RCC 7860 (cell line): ENCODE measurements around the gene SFXN4.

Experiments used
- DNase-seq: peaks from one replicate; pipeline ENCODE4 v3.0.0-alpha.2; 2015; ENCODE audit warnings: low spot score
- FAIRE-seq: peaks from 2 replicates; lab custom pipeline; 2012; peaks lifted over from hg19 to GRCh38; lab: Jason Lieb, UNC

SFXN4 gene, protein sequence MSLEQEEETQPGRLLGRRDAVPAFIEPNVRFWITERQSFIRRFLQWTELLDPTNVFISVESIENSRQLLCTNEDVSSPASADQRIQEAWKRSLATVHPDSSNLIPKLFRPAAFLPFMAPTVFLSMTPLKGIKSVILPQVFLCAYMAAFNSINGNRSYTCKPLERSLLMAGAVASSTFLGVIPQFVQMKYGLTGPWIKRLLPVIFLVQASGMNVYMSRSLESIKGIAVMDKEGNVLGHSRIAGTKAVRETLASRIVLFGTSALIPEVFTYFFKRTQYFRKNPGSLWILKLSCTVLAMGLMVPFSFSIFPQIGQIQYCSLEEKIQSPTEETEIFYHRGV

DNA sequence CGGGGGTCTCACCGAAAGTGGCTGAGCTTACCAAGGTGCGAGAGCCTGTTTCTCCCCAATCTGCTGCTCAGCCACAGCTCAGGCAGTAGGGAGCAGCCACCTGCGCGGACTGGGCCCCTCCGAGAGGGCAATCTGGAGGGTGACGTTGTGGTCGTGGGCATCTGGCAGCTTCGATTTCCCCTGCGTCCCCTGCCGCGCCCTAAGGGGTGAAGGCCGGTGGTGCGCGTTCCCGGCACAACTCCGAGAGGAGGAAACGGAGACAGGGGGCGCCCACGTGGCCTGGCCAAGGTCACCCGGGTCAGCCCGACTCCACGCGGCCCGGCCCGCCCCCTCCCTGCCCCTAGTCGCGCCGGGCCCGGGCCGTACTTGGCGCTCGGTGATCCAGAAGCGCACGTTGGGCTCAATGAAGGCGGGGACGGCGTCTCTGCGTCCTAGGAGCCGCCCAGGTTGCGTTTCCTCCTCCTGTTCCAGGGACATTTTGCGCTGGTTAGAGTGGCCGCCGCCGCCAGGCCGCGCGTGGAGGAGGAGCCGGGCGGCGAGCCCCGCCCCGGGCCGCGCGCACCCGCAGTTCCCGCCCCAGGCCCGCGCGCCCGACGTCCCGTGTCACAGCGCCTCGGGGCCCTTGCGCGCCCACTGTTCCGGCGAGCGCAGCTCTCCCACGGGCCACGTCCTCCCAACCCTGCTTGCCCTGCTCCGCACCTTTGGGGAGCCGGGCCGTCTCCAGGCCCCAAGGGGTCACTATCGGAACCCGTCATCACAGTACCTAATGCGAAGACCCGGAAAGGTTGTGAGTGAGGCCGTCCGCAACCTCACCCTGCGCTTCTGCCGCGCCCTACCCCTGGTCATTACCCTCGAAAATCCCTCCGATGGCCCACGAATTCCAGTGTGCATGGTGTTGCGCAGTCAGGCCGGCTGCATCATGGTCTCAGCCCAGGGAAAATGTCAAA, at the start of gene SFXN4:
Gene SFXN4 (minus strand): TSS at position 544 of the 947 bp plus-strand sequence. CDS start 67 bp downstream, at position 477.
- FAIRE-seq: no peak
- DNase-seq: peak; percentile 37

DNA sequence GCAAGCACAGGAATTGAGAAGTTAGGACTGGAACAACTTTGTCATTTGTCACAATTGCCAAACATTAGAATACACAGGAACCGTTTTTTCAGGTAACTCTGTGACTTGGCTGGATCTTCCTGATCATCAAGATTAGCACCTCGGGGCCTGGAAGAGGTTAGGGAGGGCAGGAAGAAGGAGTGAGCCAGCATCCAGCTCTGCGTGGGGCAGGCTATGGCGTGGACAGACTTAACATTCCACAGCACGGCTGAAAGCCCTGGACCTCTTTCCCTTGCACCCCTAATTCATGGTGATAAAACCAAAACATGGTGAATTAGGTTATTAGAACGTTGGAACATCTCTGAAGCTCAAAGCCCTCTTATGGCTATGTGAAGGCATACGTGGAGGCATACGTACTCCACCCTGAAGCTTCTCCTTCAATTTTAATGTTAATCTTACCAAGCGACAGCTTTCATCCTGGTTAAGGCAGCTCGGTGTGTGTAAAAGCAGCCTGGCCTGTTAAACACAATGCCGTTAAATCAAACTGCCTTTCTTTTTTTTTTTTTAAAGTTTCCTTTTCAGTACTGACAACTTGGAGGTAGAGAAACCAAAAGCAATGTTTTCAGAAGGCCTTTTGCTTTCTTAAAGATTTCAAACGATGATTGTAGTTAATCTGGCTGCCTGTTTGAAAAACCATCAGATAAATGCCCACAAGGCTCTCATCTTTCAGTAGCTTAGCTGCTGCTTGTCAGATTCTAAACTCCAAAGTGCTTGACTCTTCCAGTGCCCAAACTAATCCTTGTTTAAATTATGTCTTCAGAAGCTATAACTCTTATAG, 46.3 kb upstream of the SFXN4 start:
- FAIRE-seq (no peak), DNase-seq (no peak)

DNA sequence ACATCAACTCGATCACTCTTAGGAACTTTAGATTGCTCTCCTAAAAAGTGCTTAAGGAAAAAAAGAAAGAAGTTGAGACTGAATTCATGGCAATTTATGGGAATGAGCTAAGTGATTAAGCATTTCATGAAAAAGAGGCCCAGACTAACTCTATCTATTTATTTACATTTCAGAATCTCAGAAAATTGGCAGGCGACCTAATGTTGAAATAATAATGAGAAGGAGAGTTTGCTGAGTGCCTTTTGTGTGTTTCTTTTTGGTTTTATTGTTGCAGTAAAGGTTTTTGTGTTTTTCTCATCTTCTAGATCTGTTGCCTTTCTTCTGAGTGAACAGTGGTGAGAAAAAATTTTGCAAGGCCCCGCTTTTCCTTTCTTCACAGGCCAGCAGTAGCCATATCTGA, 45.7 kb upstream of the SFXN4 start:
- DNase-seq (no peak), FAIRE-seq (no peak)

DNA sequence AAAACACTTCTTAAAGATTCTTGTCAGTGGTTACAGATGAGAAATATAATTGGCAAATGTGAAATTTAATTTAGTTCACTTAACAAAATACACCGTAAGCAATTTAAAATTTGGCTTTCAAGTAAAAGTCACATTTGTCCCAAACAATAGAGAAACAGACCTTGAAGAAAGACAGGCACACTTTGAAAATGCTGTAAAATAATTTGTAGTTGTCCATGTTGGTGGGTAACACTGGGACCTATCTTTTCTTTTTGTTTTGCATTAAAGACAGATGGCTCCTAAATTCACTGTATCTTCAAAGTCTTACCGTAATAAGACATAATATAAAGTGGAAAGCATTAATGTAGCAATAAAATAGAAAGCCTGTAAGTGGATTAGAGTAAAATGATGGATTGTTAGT, 45.1 kb upstream of the SFXN4 start:
- FAIRE-seq (no peak), DNase-seq (no peak)

DNA sequence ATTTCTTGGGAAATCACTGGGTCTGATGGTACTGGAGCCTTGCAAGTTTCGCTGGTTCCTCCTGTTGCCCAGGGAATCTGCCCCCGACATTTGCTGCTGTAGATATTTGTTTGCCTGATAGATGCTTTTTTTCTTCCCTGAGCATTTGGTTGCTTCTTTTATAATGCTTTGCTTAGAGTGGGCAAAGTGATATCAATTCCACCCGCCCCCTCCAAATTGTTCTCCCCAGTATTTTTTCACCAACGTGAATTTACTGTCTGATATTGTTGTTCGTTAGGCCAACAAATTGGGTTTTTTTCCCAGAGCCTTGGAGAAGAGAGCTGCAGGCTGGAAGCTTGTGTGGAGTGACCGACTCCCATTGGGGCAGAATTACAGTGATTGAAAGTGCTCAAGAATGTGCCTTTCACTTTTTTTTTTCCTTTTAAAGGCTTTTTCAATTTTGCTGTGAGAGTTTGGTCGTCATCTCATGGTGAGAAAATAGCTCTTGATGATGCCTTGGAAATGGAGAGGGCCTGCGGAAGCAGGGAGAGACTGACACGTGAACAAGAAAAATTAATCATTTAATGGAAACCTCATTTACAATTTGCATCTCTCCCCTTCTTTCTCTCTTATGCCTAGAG, 44.3 kb upstream of the SFXN4 start:
- no peak for FAIRE-seq

DNA sequence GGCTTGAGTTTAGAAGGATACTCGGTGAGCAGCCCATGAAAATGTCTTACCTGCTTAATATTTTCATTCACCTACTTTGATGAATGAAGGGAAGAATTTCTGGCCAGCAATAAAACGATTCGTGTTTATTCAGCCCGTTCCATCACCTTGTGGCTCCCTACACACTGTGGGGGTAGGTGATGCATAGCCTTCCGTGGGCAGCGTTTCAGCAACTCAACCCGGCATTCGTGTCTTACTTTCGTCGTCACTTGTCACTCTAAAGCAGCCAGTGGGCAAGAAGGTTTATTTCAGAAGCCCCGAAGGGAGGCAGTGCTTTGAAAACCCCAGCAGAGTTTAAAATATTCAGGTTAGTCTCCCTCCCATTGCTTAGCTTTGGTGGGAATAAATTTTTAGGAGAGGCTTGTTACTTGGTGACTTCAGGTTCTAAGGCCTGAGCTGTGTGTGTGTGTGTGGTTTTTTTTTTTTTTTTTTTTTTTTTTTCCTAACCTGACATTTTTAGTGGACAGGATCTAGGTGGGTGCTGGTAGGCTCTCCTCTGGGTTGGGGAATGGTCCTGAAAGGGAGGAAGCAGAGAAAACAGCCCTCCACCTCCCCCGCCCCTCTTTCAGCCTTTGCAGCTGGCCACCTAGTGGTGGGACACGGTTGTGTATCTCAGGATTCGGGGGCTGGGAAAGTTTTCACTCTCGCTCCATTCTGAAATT, 43.7 kb upstream of the SFXN4 start:
- no peak for DNase-seq
- no peak for FAIRE-seq

More for the DNA sequence above, 44.3 kb upstream of the SFXN4 start:
- no peak for DNase-seq

DNA sequence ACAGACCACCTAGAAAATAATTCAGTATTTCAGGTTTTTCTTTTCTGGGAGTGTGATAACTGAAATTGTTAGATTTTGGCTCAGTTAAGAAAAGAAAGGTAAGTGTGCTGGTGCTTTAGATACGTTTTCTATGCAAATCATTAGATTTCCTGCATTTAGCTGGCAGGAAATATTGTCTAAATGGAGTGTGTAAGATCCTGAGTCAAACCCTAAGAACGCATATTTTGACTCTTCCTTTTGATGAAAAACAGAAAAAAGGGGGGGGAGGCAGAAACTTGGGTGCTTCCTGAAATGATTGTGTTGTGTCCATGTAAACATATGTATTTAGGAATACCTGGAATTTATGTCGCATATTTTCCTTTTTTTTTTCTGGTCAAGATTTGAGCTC, 43.0 kb upstream of the SFXN4 start:
- FAIRE-seq: no peak

DNA sequence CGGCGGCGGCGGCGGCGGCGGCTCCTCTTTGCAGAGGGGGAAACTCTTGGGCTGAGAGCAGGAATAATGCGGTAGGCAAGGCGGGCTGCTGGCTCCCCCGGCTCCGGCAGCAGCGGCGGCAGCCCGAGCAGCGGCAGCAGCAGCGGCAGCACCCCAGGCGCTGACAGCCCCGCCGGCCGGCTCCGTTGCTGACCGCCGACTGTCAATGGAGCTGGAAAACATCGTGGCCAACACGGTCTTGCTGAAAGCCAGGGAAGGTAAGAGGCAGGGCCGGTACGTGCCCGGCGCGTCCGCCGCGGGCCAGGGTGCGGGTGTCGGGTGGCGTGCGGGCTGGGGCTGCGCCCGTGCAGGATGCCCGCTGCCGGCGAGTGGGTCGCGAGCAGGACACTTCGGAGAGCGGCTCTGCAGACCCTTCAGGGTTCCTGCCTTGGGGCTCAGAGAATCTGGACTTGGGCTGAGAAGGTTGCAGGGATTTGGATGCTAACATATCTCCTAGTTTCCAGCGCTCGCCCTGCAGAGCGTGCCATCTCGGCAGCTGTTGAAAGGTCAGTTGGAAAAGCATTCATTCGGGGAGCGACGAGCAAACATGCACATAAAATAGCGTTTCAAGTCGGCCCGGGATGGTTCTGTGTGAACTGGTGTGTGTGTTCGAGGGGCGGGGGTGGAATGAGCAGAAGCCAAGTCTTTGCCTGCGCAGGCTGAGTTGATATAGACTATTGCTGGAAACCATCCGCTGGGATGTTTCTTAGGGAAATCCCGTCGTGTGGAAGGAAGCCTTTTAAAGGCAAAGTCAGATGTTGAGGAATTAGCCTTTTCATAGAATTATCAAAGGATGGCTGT, 42.4 kb upstream of the SFXN4 start:
- no peak for FAIRE-seq
- peak; percentile 23 for DNase-seq

More for the DNA sequence above, 43.0 kb upstream of the SFXN4 start:
- no peak for DNase-seq

DNA sequence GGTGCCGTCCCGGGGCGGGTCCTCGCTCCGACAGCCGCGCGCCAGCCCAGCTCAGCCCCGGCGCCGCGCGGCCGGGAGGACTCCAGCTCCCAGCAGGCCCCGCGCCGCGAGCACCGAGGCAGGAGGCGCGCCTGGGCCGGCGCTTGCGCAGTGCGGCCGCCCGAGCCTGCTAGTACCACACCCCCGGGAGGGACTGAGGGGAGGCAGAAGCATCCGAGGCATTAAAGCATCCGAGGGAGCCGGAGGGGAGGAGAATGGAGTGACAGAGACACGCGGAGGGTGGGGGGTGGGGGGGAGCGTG, 41.8 kb upstream of the SFXN4 start, which contains the start of gene GRK5:
Gene GRK5 (plus strand): TSS at position 206 of the 301 bp plus-strand sequence. CDS start 347 bp downstream, outside the sequence.
- FAIRE-seq: no peak
- peak; percentile 90 for DNase-seq

DNA sequence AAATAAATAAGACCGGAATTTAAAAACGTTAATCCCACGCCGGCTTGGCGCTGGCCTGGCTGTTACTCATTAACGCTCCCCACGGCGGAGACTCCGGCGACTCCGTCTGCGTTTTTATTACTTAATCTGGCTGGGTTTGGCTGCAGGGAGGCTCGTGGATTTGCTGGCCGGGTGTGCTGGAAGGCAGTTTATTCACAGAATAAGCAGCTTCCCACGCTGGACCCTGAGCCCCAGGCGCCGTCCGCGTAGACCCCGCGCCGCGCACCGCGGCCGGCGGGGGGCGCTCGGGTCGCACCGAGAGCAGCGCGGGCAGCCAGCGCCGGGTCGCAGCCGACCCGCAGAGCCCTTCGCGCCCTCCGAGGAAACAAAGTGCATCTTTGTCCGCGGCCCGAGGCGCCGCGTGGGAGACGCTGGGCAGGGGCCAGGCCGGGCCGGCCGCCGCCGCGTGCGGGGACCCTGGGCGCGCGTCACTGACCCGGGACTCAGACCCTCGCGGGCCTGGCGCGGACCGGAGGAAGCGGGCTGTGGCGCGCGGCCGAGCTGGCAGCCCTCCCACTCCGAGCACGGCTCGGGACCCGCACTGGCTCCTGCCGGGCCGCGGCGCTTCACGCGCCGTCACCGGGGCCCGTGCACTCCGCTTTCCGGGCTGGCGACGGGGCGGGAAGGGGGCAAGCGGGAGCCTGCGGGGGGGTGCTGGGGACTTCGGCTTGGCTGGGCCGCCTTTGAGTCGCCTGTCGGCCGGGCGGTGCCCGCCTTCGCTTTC, 41.3 kb upstream of the SFXN4 start:
- FAIRE-seq: no peak
- peak; percentile 45 for DNase-seq

DNA sequence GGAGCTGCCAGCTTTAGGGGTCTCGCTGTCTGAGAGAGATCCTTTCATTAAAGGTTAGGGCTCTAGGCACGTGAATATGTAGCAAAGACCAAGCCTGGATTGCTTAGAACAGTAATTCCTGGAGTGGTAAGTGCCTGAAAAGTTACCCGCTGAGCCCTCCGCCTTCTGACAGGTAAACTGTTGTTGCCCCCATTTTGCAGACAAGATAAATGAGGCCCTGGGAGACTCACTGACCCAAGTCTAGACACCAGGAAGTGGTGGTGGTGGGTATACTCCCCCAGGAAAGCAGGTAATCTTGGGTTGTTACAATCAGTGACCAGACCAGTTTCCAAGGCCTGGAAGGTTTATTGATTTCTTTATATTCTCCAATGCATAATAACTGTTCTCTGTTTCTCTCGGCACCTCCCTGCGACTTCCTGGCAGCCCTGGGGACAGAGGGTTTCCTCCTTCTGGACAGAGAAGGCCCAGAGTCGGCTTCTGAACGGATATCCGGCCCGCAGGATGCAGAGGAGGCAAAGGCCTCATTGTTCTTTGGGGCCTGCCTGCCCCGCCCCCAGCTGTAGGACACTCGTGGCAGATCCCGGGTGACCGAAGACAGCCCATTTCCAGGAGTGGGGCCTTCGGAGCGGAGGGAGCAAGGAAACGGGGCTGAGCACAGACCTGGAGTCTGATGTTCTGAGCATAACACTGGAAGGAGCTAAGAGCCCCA, 40.5 kb upstream of the SFXN4 start:
- peak; percentile 16 for DNase-seq

DNA sequence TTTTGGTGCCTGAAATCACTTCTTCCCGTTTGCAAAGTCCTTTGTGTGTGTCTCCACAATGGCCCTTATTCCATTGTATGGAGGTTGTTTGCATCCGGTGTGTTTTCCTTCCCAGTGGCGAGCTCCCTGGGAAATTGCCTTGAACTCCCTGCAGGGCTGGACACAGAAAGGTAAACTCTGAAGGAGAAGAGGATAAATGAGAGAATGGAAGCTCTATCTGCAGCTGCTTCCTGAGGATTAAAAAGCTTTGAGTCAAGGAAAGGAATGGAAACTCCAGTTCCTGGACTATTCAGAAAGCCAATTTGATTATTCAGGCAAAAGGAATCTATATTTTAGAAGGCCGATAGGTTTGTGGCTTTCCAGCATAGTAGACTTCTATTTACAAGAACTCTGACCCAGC, 37.5 kb upstream of the SFXN4 start:
- no peak for FAIRE-seq
- DNase-seq: no peak

More for the DNA sequence above, 40.5 kb upstream of the SFXN4 start:
- no peak for FAIRE-seq

DNA sequence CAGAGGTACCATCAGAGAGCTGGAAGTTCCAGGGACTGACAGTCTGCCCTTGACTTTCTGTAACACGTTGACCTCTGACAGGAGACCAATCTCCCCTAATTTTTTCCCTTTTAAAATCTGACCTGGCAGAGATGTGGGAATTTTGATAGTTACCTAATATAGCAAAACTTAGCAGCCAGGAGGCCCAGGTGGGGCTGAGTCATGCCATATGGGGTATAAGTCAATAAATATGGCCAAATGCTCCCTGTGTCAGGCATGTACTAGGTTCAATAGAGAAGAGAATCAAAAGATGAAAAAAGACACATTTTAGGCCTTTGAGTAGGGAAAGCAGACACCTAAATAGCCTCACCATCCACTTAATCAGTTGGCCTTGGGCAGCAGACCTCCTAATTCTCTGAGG, 35.7 kb upstream of the SFXN4 start:
- FAIRE-seq: no peak
- no peak for DNase-seq

DNA sequence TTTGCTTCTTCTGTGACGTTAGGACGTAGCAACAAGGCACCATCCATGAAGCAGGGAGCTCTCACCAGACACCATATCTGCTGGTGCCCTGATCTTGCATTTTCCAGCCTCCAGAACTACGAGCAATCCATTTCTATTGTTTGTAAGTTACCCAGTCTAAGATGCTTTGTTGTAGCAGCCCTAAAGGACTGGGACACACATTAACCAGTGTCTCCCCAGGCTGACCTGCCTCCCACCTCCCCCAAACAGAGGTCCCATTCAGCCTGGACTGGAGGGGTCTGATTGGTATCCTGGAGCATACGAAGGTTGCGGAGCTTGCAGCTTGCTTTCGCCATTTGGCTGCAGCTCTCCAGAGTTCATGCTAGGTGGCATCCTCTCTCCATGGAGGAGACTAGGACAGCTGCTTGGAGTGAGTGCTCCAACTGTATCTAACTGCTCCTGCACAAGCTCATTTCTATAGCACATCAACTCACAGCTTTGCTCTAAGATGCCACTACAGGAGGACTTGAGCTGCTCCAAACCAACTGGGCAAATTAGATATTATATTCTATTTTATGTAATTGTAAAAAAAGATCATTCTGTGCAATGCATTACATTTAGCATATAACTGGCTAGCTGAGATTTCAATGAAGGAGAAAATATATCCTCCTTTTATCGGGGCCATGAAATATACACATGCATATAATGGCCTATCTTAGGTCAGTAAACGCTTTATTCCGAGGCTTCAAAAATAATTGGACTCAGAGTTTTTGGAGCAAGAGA, 33.9 kb upstream of the SFXN4 start:
- no peak for FAIRE-seq

DNA sequence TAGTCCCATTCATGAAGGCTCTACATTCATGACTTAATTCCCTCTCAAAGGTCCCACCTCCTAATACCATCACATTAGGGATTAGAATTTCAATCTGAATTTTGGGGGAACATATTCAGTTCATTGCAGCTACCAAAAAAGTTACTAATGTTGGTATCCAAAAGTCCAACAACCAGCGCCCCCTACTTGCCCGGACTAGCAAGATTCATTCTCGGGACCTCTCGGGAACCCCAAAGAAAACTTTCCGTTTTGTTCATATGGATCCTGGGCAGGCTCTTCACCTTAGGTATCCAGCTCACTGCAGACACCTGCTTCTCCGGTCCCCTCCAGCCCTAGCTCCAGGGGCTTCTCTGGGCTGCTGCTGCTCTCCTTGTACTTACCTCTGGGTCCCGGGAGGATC, 32.9 kb upstream of the SFXN4 start:
- FAIRE-seq: no peak
- no peak for DNase-seq

More for the DNA sequence above, 33.9 kb upstream of the SFXN4 start:
- DNase-seq: peak; percentile 62

DNA sequence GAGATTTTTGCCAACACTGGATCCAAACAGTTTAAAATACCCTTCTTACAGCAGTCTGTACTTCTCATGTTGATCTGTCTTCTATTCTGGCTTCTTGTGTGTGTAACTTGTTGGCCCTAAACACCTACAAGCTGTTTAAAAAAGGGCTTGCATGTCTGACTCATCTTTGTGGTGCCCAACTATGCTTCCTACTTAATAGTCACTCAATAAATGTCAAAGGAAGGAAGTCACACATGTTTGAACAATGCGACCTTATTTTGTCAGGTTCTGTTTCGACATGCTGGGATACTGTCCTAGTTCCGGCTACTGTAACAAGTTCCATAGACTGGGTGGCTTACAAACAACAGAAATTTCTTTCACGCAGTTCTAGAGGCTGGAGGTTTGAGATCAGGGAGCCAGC, 32.4 kb upstream of the SFXN4 start:
- no peak for FAIRE-seq
- DNase-seq: no peak

DNA sequence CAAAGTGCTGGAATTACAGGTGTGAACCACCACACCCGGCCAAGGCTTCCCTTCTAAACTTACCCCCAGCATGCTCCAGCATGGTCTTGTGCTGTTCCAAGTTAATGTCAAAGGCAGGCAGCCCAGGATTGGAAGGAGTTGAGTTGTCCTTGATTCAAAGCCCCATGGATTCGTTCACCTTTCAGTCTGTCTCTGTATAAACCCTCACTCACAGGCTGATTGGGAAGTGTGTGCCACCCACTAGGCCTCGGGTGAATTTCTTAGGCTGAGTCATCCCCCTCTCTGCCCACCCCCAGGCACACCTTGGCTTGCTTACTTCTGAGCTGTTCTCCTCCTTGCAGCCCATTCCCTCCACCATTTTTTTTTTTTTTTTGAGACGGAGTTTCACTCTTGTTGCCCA, 26.4 kb upstream of the SFXN4 start:
- FAIRE-seq (no peak), DNase-seq (no peak)
